Astrocyte (in vitro differentiated cells and primary cell): ENCODE measurements around the gene ZNF124. TPM values are rescaled to one million over a fixed set of nuclear protein-coding genes. Genes with fewer than 3 reads are reported as not detected.
A peak's percentile ranks its signal among the peaks of the same experiment; 100 is the strongest.

Experiments
- DNase-seq: peaks from one replicate; pipeline ENCODE4 v3.0.0-alpha.2; 2010; ENCODE audit warnings: low read depth
- FAIRE-seq: peaks from 2 replicates; lab custom pipeline; 2011; peaks lifted over from hg19 to GRCh38; lab: Jason Lieb, UNC
- H2AFZ ChIP-seq: 2 replicates; pipeline ENCODE4 v1.6.0; 2012; ENCODE audit warnings: low read depth, low read length, inconsistent platforms
- H3K27ac ChIP-seq: 2 replicates; pipeline ENCODE4 v1.5.1; 2011; ENCODE audit warnings: low read depth, low read length, inconsistent platforms
- H3K27me3 ChIP-seq: 2 replicates; pipeline ENCODE4 v1.6.0; 2011; ENCODE audit warnings: low read length, inconsistent platforms; ENCODE audit not compliant: insufficient read depth
- H3K36me3 ChIP-seq: 2 replicates; pipeline ENCODE4 v1.5.1; 2011; ENCODE audit warnings: low read length, inconsistent platforms; ENCODE audit not compliant: insufficient read depth
- H3K4me1 ChIP-seq: 2 replicates; pipeline ENCODE4 v1.5.1; 2011; ENCODE audit warnings: low read length, inconsistent platforms; ENCODE audit not compliant: insufficient read depth
- H3K4me2 ChIP-seq: 2 replicates; pipeline ENCODE4 v1.6.0; 2012; ENCODE audit warnings: low read length, inconsistent platforms
- H3K4me3 ChIP-seq: 2 replicates; pipeline ENCODE4 v1.5.1; 2011; ENCODE audit warnings: low read depth, mild to moderate bottlenecking, low read length, inconsistent platforms; ENCODE audit not compliant: insufficient read depth
- H3K79me2 ChIP-seq: 2 replicates; pipeline ENCODE4 v1.6.0; 2012; ENCODE audit warnings: mild to moderate bottlenecking, low read length, inconsistent platforms; ENCODE audit not compliant: insufficient read depth
- H3K9ac ChIP-seq: 2 replicates; pipeline ENCODE4 v1.6.0; 2012; ENCODE audit warnings: mild to moderate bottlenecking, low read length, inconsistent platforms
- H3K9me3 ChIP-seq: 2 replicates; pipeline ENCODE4 v1.5.1; 2012; ENCODE audit warnings: low read depth, mild to moderate bottlenecking, low read length, inconsistent platforms; ENCODE audit not compliant: insufficient read depth
- H4K20me1 ChIP-seq: 2 replicates; pipeline ENCODE4 v1.6.0; 2012; ENCODE audit warnings: low read length, inconsistent platforms; ENCODE audit not compliant: insufficient read depth
- H3K27ac Mint-ChIP-seq: one replicate; pipeline ENCODE4 v1.8.0; 2021; ENCODE audit warnings: mild to moderate bottlenecking, mixed read lengths; ENCODE audit not compliant: unreplicated experiment
- H3K27me3 Mint-ChIP-seq: one replicate; pipeline ENCODE4 v1.8.0; 2021; ENCODE audit warnings: low read depth, mixed read lengths; ENCODE audit not compliant: unreplicated experiment
- H3K36me3 Mint-ChIP-seq: one replicate; pipeline ENCODE4 v1.8.0; 2021; ENCODE audit warnings: low read depth, mixed read lengths; ENCODE audit not compliant: unreplicated experiment
- H3K4me1 Mint-ChIP-seq: one replicate; pipeline ENCODE4 v1.8.0; 2021; ENCODE audit warnings: low read depth, mixed read lengths; ENCODE audit not compliant: unreplicated experiment
- H3K4me3 Mint-ChIP-seq: one replicate; pipeline ENCODE4 v1.8.0; 2021; ENCODE audit warnings: mild to moderate bottlenecking, moderate library complexity, mixed read lengths; ENCODE audit not compliant: unreplicated experiment
- H3K9me3 Mint-ChIP-seq: one replicate; pipeline ENCODE4 v1.8.0; 2021; ENCODE audit warnings: mild to moderate bottlenecking, mixed read lengths; ENCODE audit not compliant: unreplicated experiment
- EZH2 ChIP-seq: IDR thresholded peaks from 2 replicates; pipeline ENCODE4 v1.6.1; 2012; ENCODE audit warnings: mild to moderate bottlenecking, low read length, inconsistent platforms; ENCODE audit not compliant: insufficient read depth
- total RNA-seq: library from RNA; stranded (reverse); gene quantifications from 2 replicates; pipeline ENCODE4 v1.2.1, GENCODE V29; 2021
- TF ChIP-seq, protein P1 (sequence below): IDR thresholded peaks from 2 replicates; pipeline ENCODE4 v1.5.1; 2011; ENCODE audit warnings: low read depth, mild to moderate bottlenecking, inconsistent platforms, low read length, moderate library complexity; ENCODE audit not compliant: insufficient read depth

ZNF124 gene
- total RNA-seq, 1 donor from 2014 or later, result 36.5 TPM

GRCh38 chr1:247216261-247216660 lies 44.4 kb upstream of the ZNF124 start:
- no peaks in the 10 kb centered on the region for H3K36me3 ChIP-seq
- Mint-ChIP-seq H3K27me3 (peaks cover 4% of the 10 kb centered on the region), H3K4me3 (no peak overlapping the region), H3K36me3 (peaks cover 3% of the 10 kb centered on the region), H3K9me3 (peaks cover 5% of the 10 kb centered on the region), H3K27ac (no peak overlapping the region), H3K4me1 (peaks cover 4% of the 10 kb centered on the region)
- TF ChIP-seq, protein P1, sequence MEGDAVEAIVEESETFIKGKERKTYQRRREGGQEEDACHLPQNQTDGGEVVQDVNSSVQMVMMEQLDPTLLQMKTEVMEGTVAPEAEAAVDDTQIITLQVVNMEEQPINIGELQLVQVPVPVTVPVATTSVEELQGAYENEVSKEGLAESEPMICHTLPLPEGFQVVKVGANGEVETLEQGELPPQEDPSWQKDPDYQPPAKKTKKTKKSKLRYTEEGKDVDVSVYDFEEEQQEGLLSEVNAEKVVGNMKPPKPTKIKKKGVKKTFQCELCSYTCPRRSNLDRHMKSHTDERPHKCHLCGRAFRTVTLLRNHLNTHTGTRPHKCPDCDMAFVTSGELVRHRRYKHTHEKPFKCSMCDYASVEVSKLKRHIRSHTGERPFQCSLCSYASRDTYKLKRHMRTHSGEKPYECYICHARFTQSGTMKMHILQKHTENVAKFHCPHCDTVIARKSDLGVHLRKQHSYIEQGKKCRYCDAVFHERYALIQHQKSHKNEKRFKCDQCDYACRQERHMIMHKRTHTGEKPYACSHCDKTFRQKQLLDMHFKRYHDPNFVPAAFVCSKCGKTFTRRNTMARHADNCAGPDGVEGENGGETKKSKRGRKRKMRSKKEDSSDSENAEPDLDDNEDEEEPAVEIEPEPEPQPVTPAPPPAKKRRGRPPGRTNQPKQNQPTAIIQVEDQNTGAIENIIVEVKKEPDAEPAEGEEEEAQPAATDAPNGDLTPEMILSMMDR, result no peak
- no peak for TF ChIP-seq EZH2
- H3K4me2 ChIP-seq, result no peak overlapping the region
- H4K20me1 ChIP-seq, result no peaks in the 10 kb centered on the region
- no peaks in the 10 kb centered on the region for H3K79me2 ChIP-seq
- H2AFZ ChIP-seq, result no peak overlapping the region
- H3K9me3 ChIP-seq, result no peaks in the 10 kb centered on the region
- no peaks in the 10 kb centered on the region for H3K27me3 ChIP-seq
- DNase-seq, result no peak
- FAIRE-seq, result no peak
- no peaks in the 10 kb centered on the region for H3K4me1 ChIP-seq
- no peak overlapping the region for H3K4me3 ChIP-seq
- no peak overlapping the region for H3K27ac ChIP-seq
- H3K9ac ChIP-seq, result no peak overlapping the region

- H3K27ac Mint-ChIP-seq, result no peak overlapping the region
- H3K27me3 ChIP-seq, result no peaks in the 10 kb centered on the region
- FAIRE-seq, result peak; percentile 34
- peaks cover under 1% of the 10 kb centered on the region for H3K9me3 Mint-ChIP-seq
- H3K4me3 ChIP-seq, result no peak overlapping the region
- peaks cover 28% of the 10 kb centered on the region for H3K79me2 ChIP-seq
- H3K4me1 Mint-ChIP-seq, result peaks cover 18% of the 10 kb centered on the region
- H3K4me2 ChIP-seq, result no peak overlapping the region
- H3K36me3 ChIP-seq, result no peaks in the 10 kb centered on the region
- no peak for DNase-seq
- TF ChIP-seq, protein P1, result no peak
- no peak for TF ChIP-seq EZH2
- H3K9me3 ChIP-seq, result no peaks in the 10 kb centered on the region
- peaks cover under 1% of the 10 kb centered on the region for H3K27me3 Mint-ChIP-seq
- H3K36me3 Mint-ChIP-seq, result peaks cover 4% of the 10 kb centered on the region
- peaks cover 18% of the 10 kb centered on the region for H4K20me1 ChIP-seq
- no peak overlapping the region for H3K27ac ChIP-seq
- H2AFZ ChIP-seq, result no peak overlapping the region
- peaks cover 9% of the 10 kb centered on the region for H3K4me1 ChIP-seq
- no peak overlapping the region for H3K9ac ChIP-seq
- H3K4me3 Mint-ChIP-seq, result no peak overlapping the region
These were observed 41.1 kb upstream of the ZNF124 start for GRCh38 chr1:247212627-247213617.
